ENCODE results near the gene ITGA11. TPM values are rescaled to one million over a fixed set of nuclear protein-coding genes. Genes with fewer than 3 reads are reported as not detected.

The ITGA11 gene
- polyA plus RNA-seq, 1 of the 3 experiments (the other 2 are of a cell fraction): 0.49 TPM

- no peaks in the 10 kb centered on the region for H3K79me2 ChIP-seq (ENCODE audit: insufficient read depth)
- no peak for DNase-seq
- H3K27me3 ChIP-seq (ENCODE audit: insufficient read depth): no peaks in the 10 kb centered on the region
- H3K27ac ChIP-seq (ENCODE audit: low read depth in 2 of 2, low read length in 1 of 2): no peak overlapping the region
- no peaks in the 10 kb centered on the region for H3K9me3 ChIP-seq
- no peaks in the 10 kb centered on the region for H3K36me3 ChIP-seq (replicated peaks in 1 of 2; ENCODE audit: control insufficient read depth in 1 of 2, insufficient read depth in 2 of 2, low read length in 1 of 2)
- no peak overlapping the region for H3K4me3 ChIP-seq (ENCODE audit: low read depth in 2 of 2, low read length in 1 of 2)
- POLR2A ChIA-PET: no interaction called here
- CTCF ChIA-PET: interaction anchor here (1.2 kb wide), 1 partner anchor 69 kb away, joined by 10 read pairs; no protein-coding TSS in a partner anchor
- H3K9me2 ChIP-seq: no peaks in the 10 kb centered on the region
- H4K20me1 ChIP-seq (ENCODE audit: insufficient read depth): no peaks in the 10 kb centered on the region
- no peak for TF ChIP-seq FOSL2 (IDR thresholded peaks at IDR 0.05; ENCODE audit: borderline replicate concordance, low read depth)
- no peak for TF ChIP-seq REST (IDR thresholded peaks at IDR 0.05; ENCODE audit: low read depth, low read length)
- TF ChIP-seq CHD2 (IDR thresholded peaks at IDR 0.05; ENCODE audit: low read length, partially characterized antibody): no peak
- TF ChIP-seq, protein P1, sequence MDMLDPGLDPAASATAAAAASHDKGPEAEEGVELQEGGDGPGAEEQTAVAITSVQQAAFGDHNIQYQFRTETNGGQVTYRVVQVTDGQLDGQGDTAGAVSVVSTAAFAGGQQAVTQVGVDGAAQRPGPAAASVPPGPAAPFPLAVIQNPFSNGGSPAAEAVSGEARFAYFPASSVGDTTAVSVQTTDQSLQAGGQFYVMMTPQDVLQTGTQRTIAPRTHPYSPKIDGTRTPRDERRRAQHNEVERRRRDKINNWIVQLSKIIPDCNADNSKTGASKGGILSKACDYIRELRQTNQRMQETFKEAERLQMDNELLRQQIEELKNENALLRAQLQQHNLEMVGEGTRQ (IDR thresholded peaks at IDR 0.05; ENCODE audit: borderline replicate concordance, low read depth, low read length): no peak
- TF ChIP-seq ZBTB33 (IDR thresholded peaks at IDR 0.05; ENCODE audit: borderline replicate concordance, low read depth): no peak
- no peak for TF ChIP-seq MXI1 (IDR thresholded peaks at IDR 0.05; ENCODE audit: low read depth, low read length)
- no peak for TF ChIP-seq GATA2 (CRISPR knock-in tag; IDR thresholded peaks at IDR 0.05)
- WGBS (ENCODE audit: low lambda C conversion rate): 89% methylated on average over 6 of the region's 6 CpGs
- H3K4me2 ChIP-seq: no peak overlapping the region
- H3K4me1 ChIP-seq (ENCODE audit: control insufficient read depth in 1 of 2, insufficient read depth in 2 of 2, low read depth in 1 of 2, low read length in 1 of 2): no peaks in the 10 kb centered on the region; a peak in 1 of 4 replicates
- H2AFZ ChIP-seq (ENCODE audit: low read depth): no peak overlapping the region
- H3F3A ChIP-seq (replicated peaks; ENCODE audit: insufficient read depth): no peaks in the 10 kb centered on the region
- H3K9ac ChIP-seq: no peak overlapping the region
Observed at GRCh38 chr15:68375716-68376220, 56.2 kb downstream of the ITGA11 start.

DNA sequence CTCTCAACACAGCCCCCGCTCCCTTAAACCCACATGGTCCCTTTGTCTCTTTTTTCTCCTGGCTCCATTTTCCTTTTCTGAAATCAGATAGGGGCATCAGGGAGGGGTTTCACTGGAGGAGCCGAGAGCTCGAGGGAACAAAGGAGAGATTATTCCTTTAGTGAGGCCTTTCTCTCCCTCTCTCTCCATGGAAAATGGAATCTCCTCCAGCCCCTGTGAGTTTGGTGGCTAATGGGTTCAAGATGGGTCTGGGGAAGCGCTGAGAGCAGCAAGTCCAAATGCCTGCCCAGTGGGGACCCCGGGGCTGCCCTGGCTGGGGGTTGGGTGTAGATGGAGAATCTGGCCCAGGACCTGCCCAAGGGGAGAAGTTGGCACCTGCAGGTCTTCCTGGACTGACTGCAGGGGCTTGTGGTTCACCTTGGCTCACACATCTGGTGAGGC, 56.8 kb downstream of the ITGA11 start:
- POLR2A ChIA-PET: no interaction called here
- H3K79me2 ChIP-seq (ENCODE audit: insufficient read depth): no peaks in the 10 kb centered on the region
- no peaks in the 10 kb centered on the region; a peak in 1 of 4 replicates for H3K4me1 ChIP-seq (ENCODE audit: control insufficient read depth in 1 of 2, insufficient read depth in 2 of 2, low read depth in 1 of 2, low read length in 1 of 2)
- H3K9me3 ChIP-seq: no peaks in the 10 kb centered on the region
- no peak overlapping the region for H3K4me3 ChIP-seq (ENCODE audit: low read depth in 2 of 2, low read length in 1 of 2)
- no peaks in the 10 kb centered on the region for H3F3A ChIP-seq (replicated peaks; ENCODE audit: insufficient read depth)
- H3K9ac ChIP-seq: no peak overlapping the region
- H2AFZ ChIP-seq (ENCODE audit: low read depth): no peak overlapping the region
- H3K4me2 ChIP-seq: no peak overlapping the region
- no peak overlapping the region for H3K27ac ChIP-seq (ENCODE audit: low read depth in 2 of 2, low read length in 1 of 2)
- no peaks in the 10 kb centered on the region for H4K20me1 ChIP-seq (ENCODE audit: insufficient read depth)
- CTCF ChIA-PET: no interaction called here
- H3K27me3 ChIP-seq (ENCODE audit: insufficient read depth): no peaks in the 10 kb centered on the region
- no peak for DNase-seq
- WGBS (ENCODE audit: low lambda C conversion rate): 78% methylated on average over 4 of the region's 5 CpGs
- no peaks in the 10 kb centered on the region for H3K9me2 ChIP-seq
- H3K36me3 ChIP-seq (replicated peaks in 1 of 2; ENCODE audit: control insufficient read depth in 1 of 2, insufficient read depth in 2 of 2, low read length in 1 of 2): no peaks in the 10 kb centered on the region
- TF ChIP-seq SIN3A (IDR thresholded peaks at IDR 0.05; ENCODE audit: borderline replicate concordance, low read depth, low read length) (no peak), GABPA (IDR thresholded peaks at IDR 0.05; ENCODE audit: low read depth) (no peak), RFX5 (IDR thresholded peaks at IDR 0.05; ENCODE audit: low read length) (no peak), CHD2 (IDR thresholded peaks at IDR 0.05; ENCODE audit: low read length, partially characterized antibody) (no peak), YY1 (IDR thresholded peaks at IDR 0.05; ENCODE audit: low read depth) (no peak), TCF12 (IDR thresholded peaks at IDR 0.05) (no peak), FOXM1 (IDR thresholded peaks at IDR 0.05; ENCODE audit: low read depth) (no peak), MEF2A (IDR thresholded peaks at IDR 0.05; ENCODE audit: borderline replicate concordance, low read depth) (no peak)
- TF ChIP-seq, protein P1 (IDR thresholded peaks at IDR 0.05; ENCODE audit: borderline replicate concordance, low read depth, low read length): no peak
- TF ChIP-seq, protein P2, sequence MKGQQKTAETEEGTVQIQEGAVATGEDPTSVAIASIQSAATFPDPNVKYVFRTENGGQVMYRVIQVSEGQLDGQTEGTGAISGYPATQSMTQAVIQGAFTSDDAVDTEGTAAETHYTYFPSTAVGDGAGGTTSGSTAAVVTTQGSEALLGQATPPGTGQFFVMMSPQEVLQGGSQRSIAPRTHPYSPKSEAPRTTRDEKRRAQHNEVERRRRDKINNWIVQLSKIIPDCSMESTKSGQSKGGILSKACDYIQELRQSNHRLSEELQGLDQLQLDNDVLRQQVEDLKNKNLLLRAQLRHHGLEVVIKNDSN (IDR thresholded peaks at IDR 0.05; ENCODE audit: borderline replicate concordance, low read depth): no peak

Data from SK-N-SH (cell line).